ENCODE measurements around the gene EML6. TPM values are rescaled to one million over a fixed set of nuclear protein-coding genes. Genes with fewer than 3 reads are reported as not detected.

Gene EML6
- polyA plus RNA-seq, 1 of the 3 experiments (the other 2 are of a cell fraction), result 1.1 TPM

- Histone ChIP-seq H3K9ac (no peak overlapping the region), H3K27me3 (ENCODE audit: insufficient read depth) (no peaks in the 10 kb centered on the region), H3K9me3 (no peaks in the 10 kb centered on the region), H4K20me1 (ENCODE audit: insufficient read depth) (no peaks in the 10 kb centered on the region), H3F3A (replicated peaks; ENCODE audit: insufficient read depth) (no peaks in the 10 kb centered on the region), H3K9me2 (no peaks in the 10 kb centered on the region), H2AFZ (ENCODE audit: low read depth) (no peak overlapping the region; the same call in 1 of the 2 replicates), H3K27ac (ENCODE audit: low read depth in 2 of 2, low read length in 1 of 2) (no peak overlapping the region), H3K4me1 (ENCODE audit: control insufficient read depth in 1 of 2, insufficient read depth in 2 of 2, low read depth in 1 of 2, low read length in 1 of 2) (no peaks in the 10 kb centered on the region), H3K79me2 (ENCODE audit: insufficient read depth) (no peaks in the 10 kb centered on the region), H3K4me2 (no peak overlapping the region), H3K4me3 (ENCODE audit: low read depth in 2 of 2, low read length in 1 of 2) (no peak overlapping the region), H3K36me3 (replicated peaks in 1 of 2; ENCODE audit: control insufficient read depth in 1 of 2, insufficient read depth in 2 of 2, low read length in 1 of 2) (no peaks in the 10 kb centered on the region)
- DNase-seq, result no peak
- TF ChIP-seq FOSL2 (IDR thresholded peaks at IDR 0.05; ENCODE audit: borderline replicate concordance, low read depth), result no peak
- TF ChIP-seq RXRA (IDR thresholded peaks at IDR 0.05; ENCODE audit: borderline replicate concordance, low read depth), result no peak
- TF ChIP-seq ZBTB33 (IDR thresholded peaks at IDR 0.05; ENCODE audit: borderline replicate concordance, low read depth), result no peak
- TF ChIP-seq RFX5 (IDR thresholded peaks at IDR 0.05; ENCODE audit: low read length), result no peak
- no peak for TF ChIP-seq USF2 (IDR thresholded peaks at IDR 0.05; ENCODE audit: borderline replicate concordance, low read depth, low read length)
- no peak for TF ChIP-seq TCF12 (IDR thresholded peaks at IDR 0.05)
- no peak for TF ChIP-seq RAD21 (IDR thresholded peaks at IDR 0.05; ENCODE audit: low read length)
- TF ChIP-seq USF1 (IDR thresholded peaks at IDR 0.05; ENCODE audit: borderline replicate concordance, low read depth), result no peak
- no peak for TF ChIP-seq TAF1 (IDR thresholded peaks at IDR 0.05; ENCODE audit: borderline replicate concordance, low read depth, low read length)
- no peak for TF ChIP-seq MEF2A (IDR thresholded peaks at IDR 0.05; ENCODE audit: borderline replicate concordance, low read depth)
- no peak for TF ChIP-seq FOXM1 (IDR thresholded peaks at IDR 0.05; ENCODE audit: low read depth)
- TF ChIP-seq PBX3 (IDR thresholded peaks at IDR 0.05), result no peak
- no peak for TF ChIP-seq IRF3 (IDR thresholded peaks at IDR 0.05; ENCODE audit: low read depth, low read length)
- TF ChIP-seq CHD2 (IDR thresholded peaks at IDR 0.05; ENCODE audit: low read length, partially characterized antibody), result no peak
- no peak for TF ChIP-seq NRF1 (IDR thresholded peaks at IDR 0.05; ENCODE audit: low read depth, low read length)
- no peak for TF ChIP-seq GATA2 (CRISPR knock-in tag; IDR thresholded peaks at IDR 0.05)
- WGBS (ENCODE audit: low lambda C conversion rate), result 100% methylated on average over 2 of the region's 2 CpGs
- CTCF ChIA-PET, result interaction anchor here (1.4 kb wide), 1 partner anchor 29 kb away, joined by 4 read pairs; no protein-coding TSS in a partner anchor
- POLR2A ChIA-PET, result no interaction called here
Measured at GRCh38 chr2:54867457-54867856, 144.0 kb downstream of the EML6 start.

Measured in SK-N-SH (cell line).